Limb (tissue), 2 donors: ENCODE results near the gene URAD.
"Not testable (repeated sequence)": the region's sequence is repeated elsewhere in the genome, so short reads cannot be mapped to it uniquely, and the experiment has no call there.

ENCODE experiments used
- DNase-seq, 2 donors: peaks; one replicate each; pipeline ENCODE4 v3.0.0-alpha.2; 2016; ENCODE audit errors: extremely low spot score in 2 of 2

Gene URAD

DNA sequence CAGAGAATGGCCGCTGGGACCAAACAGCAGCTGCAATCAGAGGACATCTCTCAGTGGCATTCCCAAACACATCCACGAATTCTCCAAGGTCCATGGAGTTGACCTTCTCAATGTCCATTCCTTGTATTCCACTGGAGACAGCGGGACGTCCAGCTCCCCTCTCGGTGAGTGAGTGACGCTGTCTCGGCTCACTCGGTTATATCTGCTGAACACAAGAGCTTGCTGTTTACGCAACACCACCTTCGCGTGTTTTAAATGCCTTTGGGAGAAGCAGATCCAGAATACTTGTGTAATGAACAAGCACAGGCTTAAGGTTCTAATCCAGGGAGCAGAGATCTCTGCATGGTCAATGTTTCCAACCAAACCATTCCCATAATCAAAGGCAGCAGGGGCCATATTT, at the start of gene URAD:
URAD (minus strand) TSS at position 174 of the 400 bp plus-strand sequence; CDS start at position 118, 56 bp downstream.
- DNase-seq: no peak

DNA sequence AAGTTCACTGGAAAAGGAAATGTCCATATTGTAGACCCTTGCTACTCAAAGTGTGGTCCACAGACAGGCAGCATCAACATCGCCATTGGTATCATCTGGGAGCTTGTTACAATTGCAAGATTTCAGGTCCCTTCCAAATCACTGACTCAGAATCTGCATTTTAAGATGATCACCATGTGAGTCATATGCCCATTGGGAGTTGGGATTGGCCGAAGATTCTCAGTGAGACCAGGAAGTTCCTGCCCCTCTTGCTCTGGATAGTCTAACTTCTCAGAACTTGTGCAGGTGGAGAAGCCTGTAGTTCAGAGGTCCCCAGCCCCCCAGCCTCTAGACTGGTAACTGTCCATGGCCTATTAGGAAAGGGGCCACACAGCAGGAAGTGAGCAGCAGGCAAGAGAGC, 48.9 kb upstream of the URAD start:
- no peak for DNase-seq

GRCh38 chr13:28035146-28035782, 46.8 kb upstream of the URAD start:
- no peak for DNase-seq

DNA sequence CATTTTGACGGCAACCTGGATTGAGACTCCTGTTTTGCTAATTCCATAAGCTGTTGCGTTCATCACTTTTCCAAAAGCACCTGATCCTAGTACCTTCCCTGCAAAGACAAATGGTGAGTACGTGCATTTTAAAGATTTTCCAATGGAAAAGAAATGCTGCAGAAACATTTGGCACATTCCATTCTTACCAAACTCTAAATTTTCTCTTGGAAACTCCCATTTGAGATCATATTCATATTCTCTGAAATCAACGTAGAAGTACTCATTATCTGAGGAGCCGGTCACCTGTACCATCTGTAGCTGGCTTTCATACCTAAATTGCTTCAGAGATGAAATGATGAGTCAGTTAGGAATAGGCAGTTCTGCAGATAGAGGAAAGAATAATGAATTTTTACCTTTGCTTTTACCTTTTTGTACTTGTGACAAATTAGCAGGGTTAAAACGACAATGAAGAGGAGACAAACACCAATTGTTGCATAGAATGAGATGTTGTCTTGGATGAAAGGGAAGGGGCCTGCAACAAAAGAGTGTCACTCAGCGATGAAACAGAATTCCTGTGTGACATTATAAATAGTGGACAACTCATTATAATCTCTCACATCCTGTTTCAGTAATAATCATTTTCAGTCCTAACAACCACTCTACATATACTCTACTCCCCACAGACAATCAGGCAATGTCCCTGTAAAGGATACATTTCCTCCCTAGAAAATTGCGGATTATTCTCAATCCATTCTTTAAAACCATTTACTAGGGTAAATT, 45.6 kb upstream of the URAD start:
- no peak for DNase-seq

DNA sequence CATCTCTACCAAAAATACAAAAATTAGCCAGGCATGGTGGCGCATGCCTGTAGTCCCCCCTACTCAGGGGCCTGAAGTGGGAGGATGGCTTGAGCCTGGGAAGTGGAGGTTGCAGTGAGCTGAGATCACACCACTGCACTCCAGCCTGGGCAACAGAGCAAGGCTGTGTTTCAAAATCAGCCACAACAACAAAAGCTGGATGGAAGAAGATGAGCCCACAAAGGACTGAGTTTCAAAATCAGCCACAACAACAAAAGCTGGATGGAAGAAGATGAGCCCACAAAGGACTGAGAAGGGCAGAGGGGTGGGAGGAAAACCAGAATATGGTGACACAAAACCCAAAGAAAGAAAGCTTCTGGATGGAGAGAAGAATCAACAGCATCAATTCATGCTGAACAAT, 43.9 kb upstream of the URAD start:
- not testable (repeated sequence) for DNase-seq

DNA sequence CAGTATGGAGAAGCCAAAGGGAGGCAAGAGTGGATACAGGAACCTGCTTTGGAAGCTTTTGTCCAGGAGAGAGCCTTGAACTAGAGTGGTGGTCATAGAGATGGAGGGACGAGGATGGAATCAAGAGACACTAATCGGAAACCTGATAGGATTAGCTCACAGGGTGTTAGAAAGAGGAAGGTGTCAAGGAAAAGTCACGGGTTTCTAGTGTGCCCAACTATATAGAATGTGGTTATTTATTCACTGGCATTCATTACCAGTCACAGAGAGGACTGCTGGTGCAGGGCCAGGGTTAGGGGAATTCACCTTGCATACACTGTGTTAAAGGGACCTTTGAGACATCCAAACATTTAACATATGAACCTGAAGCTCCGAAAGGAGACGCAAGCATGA, 43.4 kb upstream of the URAD start:
- DNase-seq: no peak

DNA sequence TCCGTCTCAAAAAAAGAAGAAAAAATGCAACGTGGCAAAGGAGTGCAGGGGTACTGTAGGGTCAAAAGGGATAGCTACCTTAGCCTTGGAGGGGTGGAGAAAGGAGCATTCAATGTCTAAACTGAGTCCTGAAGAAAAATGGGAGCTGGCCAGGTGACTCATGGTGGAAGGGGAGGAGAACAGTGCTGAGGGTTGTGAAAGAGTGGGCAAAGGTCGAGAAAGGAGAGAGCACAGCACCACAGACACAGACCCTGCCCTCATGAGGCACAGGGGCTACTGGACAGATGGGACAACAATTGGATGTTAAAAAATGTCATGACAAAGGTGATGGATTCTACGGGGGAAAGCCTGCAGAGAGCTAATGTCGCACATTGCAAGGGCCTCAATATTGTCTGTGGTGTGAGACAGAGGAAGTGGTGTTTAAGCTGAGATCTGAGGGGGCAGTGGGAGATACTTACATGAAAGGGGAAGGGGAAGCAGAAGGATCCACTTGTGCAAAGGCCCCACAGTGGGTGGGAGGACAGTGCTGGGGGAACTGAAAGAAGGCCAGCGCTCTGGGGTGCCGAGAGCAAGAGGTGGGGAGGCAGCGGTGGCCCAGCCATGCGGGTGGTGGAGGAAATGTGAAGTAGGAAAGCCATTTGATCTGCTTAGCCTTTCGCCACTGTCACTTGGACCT, 42.9 kb upstream of the URAD start:
- no peak for DNase-seq

GRCh38 chr13:28027607-28028364, 39.3 kb upstream of the URAD start:
- DNase-seq: no peak

- DNase-seq: no peak
Measured at GRCh38 chr13:28027071-28027470, 38.6 kb upstream of the URAD start.

DNA sequence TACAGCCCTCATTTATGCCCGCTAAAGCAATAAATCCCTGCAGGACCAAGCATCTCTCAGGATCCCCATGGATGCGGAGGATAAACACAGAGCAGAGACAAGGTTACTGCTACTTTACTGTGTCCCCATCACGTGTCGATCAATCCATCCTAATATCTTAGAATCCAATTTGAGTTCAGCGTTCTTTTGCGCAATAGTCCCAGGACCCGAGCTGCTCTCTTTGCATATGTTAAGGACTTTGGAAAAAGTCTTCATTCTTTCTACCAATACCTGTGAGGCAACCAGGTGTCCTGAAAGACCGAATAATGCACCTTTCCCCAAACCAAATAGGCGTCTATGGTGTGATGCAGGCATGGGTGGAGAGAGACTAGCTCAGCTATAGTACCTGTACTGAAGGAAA, 38.0 kb upstream of the URAD start:
- no peak for DNase-seq

- no peak for DNase-seq
Measured at GRCh38 chr13:28022848-28023518, 34.5 kb upstream of the URAD start.

DNA sequence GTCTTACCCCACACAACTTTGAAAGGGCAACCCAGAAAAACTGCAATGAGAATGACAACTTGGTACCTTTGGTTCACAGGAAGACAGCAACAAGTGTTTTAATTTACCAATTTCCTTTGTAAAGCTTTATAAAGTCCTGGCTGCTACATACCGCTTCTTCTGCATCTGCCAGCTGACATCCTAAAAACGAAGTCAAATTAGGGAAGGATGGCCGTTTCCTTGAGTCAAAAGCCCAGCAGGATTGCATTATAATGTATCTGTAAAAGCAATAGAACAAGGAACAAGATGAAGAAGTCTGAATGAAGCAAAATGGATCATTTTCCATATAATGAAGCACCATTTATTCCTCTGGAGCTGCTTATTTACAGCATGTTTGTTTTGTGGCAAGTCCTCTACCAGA, 25.8 kb upstream of the URAD start:
- DNase-seq: no peak

DNA sequence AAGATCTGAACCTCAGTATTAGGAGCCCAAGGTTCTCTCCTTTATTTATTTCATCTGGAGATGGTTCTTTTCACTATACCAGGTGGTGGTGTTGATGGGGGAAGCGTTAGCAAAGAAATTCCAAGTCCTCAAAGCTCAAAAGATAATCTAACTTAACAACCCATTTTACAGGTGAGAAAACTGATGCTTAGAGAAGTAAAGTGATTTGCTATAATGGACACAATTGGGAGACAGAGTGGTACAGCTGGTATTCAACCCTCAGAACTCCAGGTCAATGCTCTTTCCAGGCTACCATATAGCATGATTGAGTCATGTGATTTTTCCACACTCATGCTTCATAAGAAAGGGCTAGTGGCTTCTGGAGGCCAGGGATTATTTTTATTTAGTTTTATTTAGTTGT, 25.0 kb upstream of the URAD start:
- no peak for DNase-seq

DNA sequence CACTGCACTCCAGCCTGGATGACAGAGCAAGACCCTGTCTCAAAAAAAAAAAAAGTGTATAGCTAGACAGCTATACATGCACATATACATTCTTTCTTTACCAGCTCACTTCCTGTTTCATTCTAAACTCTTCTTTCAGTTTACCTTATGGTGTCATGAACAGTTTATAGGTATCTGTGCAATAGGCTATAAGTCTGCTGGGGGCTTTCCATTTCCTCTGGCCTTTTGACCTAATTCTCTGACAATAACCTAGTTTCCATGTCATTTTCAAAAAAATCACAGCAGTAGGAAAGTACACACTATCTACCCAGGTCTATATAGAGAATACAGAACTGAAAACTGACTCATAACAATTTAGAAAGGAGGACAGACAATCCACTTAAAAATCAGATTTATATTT, 24.4 kb upstream of the URAD start:
- no peak for DNase-seq

DNA sequence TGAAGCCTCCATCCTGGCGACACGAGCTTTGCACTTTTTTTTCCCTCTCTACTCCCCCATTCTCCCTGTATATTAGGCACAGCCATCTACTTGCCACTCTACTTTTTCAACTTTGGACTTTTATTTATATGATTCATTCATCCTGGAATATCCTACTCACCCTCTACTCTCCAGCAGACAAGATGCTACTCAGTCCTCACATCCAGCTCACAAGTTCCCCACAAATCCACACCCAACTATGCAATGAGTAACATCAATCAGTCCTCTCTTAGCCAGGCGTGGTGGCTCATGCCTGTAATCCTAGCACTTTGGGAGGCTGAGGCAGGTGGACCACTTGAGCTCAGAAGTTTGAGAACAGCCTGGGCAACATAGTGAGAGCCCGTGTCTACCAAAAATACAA, 23.9 kb upstream of the URAD start:
- DNase-seq: no peak

- DNase-seq: no peak
Measured at GRCh38 chr13:28010046-28010445, 21.6 kb upstream of the URAD start.

DNA sequence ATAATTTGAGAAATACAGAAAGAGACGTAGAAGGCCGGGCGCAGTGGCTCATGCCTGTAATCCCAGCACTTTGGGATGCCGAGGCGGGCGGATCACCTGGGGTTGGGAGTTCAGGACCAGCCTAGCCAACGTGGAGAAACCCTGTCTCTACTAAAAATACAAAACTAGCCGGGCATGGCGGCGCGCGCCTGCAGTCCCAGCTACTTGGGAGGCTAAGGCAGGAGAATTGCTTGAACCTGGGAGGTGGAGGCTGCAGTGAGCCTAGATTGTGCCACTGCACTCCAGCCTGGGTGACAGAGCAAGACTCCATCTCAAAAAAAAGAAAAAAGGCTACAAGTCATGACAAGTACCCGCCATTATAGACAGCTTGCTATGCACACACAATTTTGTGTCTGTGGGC, 16.5 kb upstream of the URAD start:
- not testable (repeated sequence) for DNase-seq

- no peak for DNase-seq
Measured at GRCh38 chr13:28002886-28003698, 14.6 kb upstream of the URAD start.

DNA sequence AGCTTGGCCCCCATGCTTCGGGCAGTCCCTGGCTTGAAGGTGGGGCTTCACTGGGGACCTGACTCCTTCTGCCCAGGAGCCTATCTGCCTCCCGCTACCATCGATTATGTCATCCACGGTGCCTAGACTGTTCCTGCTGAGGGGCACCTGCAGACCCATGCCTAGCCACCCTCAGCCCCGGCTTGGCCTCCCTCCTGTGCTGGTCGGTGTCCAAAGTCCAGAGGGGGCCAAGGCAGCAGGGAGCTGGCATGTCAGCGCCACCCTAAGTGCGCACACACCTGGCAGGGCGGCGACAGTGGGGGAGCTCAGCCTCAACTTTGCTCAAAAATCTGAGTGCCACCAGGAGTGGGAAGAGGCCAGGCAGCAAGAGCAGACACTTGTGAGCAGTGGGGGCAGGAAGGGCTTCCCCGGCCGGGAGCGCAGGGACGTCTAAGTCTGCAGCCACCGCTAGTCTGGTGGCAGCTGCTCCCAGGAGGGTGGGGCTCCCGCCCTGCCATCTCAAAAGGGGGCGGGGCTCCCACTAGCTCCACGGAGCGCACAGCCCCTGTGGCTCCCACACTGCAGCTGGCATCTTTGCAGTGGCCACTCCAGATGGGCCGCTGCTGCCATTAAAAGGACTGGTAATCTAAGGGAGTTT, 13.5 kb upstream of the URAD start:
- DNase-seq: no peak

DNA sequence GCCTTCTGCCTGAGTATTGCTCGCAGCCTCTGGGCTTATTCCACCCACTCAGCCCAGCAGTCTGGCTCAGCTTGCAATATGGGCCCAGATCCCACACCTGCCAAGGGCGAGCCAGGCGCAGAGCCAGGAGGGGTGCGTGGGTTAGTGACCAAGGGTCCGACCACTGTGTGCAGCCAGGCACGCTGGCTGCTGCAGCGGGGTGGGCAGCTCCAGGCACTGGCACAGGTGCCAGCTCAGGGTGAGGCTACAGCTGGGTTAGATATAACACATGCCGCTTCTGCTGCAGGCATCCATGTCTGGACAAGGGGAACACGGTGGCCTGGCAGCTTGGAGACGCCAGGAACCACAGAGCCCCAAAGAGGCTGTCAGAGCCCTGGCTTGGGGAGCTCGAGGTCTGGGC, 12.6 kb upstream of the URAD start:
- no peak for DNase-seq
